ENCODE measurements around the gene G6PC1. TPM values are rescaled to one million over a fixed set of nuclear protein-coding genes. Genes with fewer than 3 reads are reported as not detected.

Gene G6PC1
- total and polyA plus RNA-seq, 2 of the 13 experiments (the other 11 are each of a cell fraction or from before 2014, with no cell fraction given) = 1.7 to 37.9 TPM

DNA sequence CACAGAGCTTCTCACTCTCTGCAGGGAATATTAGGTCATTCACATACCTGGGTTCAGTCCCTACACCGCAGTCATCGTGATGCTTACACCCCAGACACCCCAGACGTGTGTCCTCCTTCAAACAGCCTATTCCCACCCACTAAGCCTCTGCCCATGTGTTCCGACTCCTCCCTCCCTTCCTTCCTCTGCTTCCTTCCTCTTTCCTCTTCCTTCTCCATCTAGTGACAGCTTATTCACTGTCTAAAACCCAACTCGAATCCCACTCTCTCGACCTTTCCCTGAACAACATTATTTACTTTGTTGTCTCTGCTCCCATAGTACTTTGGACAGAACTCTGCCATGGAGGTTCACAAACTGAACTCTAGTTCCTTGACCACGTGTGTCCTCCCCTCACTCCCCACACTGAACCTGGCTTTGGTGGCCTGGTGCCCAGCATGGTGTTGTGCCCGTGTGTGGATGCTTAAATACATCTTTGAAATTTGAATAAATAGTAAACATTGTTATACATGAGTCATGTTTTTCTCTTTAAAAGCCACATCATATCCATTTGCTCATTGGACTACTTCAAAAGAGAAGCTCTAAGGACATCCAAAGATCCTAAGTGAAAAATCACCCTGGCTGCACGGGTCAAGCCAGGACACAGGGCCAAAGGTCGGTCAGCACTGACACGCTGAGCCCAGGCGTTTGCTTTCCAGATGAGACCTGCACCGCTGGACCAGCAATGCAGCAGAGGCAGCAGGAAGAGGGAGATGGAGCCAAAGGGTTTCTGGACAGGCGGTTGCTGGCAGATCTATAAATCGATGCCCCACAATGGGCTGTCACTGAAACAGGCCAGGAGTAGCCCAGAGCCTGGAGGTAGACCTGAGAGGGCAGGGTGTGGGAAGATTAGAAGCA is 14.1 kb upstream of the G6PC1 start (continued):
- TF ChIP-seq, protein P1, sequence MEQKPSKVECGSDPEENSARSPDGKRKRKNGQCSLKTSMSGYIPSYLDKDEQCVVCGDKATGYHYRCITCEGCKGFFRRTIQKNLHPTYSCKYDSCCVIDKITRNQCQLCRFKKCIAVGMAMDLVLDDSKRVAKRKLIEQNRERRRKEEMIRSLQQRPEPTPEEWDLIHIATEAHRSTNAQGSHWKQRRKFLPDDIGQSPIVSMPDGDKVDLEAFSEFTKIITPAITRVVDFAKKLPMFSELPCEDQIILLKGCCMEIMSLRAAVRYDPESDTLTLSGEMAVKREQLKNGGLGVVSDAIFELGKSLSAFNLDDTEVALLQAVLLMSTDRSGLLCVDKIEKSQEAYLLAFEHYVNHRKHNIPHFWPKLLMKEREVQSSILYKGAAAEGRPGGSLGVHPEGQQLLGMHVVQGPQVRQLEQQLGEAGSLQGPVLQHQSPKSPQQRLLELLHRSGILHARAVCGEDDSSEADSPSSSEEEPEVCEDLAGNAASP (CRISPR knock-in tag; IDR thresholded peaks at IDR 0.05; ENCODE audit: borderline replicate concordance) = peak; percentile 100
- TF ChIP-seq RFXAP (CRISPR knock-in tag; IDR thresholded peaks at IDR 0.05; ENCODE audit: borderline replicate concordance) = peak; percentile 62; the same call in 1 of the 2 replicates
- peak; percentile 42; the same call in 1 of the 2 replicates for TF ChIP-seq YEATS2 (CRISPR knock-in tag; IDR thresholded peaks at IDR 0.05; ENCODE audit: borderline replicate concordance)
- peak; percentile 30; the same call in 1 of the 2 replicates for TF ChIP-seq RBAK (CRISPR knock-in tag; IDR thresholded peaks at IDR 0.05)
- TF ChIP-seq JUNB (CRISPR knock-in tag; IDR thresholded peaks at IDR 0.05; ENCODE audit: borderline replicate concordance) = no peak; the same call in 1 of the 2 replicates
- TF ChIP-seq ZNF839 (CRISPR knock-in tag; IDR thresholded peaks at IDR 0.05; ENCODE audit: borderline replicate concordance) = no peak; the same call in 1 of the 2 replicates
- no peak for TF ChIP-seq ZNF207 (IDR thresholded peaks at IDR 0.05; ENCODE audit: borderline replicate concordance)
- TF ChIP-seq, protein P2, sequence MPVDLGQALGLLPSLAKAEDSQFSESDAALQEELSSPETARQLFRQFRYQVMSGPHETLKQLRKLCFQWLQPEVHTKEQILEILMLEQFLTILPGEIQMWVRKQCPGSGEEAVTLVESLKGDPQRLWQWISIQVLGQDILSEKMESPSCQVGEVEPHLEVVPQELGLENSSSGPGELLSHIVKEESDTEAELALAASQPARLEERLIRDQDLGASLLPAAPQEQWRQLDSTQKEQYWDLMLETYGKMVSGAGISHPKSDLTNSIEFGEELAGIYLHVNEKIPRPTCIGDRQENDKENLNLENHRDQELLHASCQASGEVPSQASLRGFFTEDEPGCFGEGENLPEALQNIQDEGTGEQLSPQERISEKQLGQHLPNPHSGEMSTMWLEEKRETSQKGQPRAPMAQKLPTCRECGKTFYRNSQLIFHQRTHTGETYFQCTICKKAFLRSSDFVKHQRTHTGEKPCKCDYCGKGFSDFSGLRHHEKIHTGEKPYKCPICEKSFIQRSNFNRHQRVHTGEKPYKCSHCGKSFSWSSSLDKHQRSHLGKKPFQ (CRISPR knock-in tag; IDR thresholded peaks at IDR 0.05; ENCODE audit: insufficient replicate concordance) = peak; percentile 47
- TF ChIP-seq ZNF205 (CRISPR knock-in tag; IDR thresholded peaks at IDR 0.05) = 0 out of 2 replicates have a peak, but pooled peaks have one; percentile 12
- TF ChIP-seq ZNF224 (CRISPR knock-in tag; IDR thresholded peaks at IDR 0.05) = 0 out of 2 replicates have a peak, but pooled peaks have one; percentile 25
- no peak for TF ChIP-seq MED8 (CRISPR knock-in tag; IDR thresholded peaks at IDR 0.05; ENCODE audit: insufficient replicate concordance)
- TF ChIP-seq ZFP90 (CRISPR knock-in tag; IDR thresholded peaks at IDR 0.05; ENCODE audit: borderline replicate concordance) = peak; percentile 72
- TF ChIP-seq SAFB2 (CRISPR knock-in tag; IDR thresholded peaks at IDR 0.05; ENCODE audit: borderline replicate concordance, low read depth) = peak; percentile 89; the same call in 1 of the 2 replicates
- TF ChIP-seq MXD1 (CRISPR knock-in tag; IDR thresholded peaks at IDR 0.05) = no peak
- TF ChIP-seq, protein P3, sequence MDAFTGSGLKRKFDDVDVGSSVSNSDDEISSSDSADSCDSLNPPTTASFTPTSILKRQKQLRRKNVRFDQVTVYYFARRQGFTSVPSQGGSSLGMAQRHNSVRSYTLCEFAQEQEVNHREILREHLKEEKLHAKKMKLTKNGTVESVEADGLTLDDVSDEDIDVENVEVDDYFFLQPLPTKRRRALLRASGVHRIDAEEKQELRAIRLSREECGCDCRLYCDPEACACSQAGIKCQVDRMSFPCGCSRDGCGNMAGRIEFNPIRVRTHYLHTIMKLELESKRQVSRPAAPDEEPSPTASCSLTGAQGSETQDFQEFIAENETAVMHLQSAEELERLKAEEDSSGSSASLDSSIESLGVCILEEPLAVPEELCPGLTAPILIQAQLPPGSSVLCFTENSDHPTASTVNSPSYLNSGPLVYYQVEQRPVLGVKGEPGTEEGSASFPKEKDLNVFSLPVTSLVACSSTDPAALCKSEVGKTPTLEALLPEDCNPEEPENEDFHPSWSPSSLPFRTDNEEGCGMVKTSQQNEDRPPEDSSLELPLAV (CRISPR knock-in tag; conservative IDR thresholded peaks at IDR 0.05; ENCODE audit: low read depth) = no peak
- no peak for TF ChIP-seq KMT2B (CRISPR knock-in tag; IDR thresholded peaks at IDR 0.05)
- TF ChIP-seq RBFOX2 (IDR thresholded peaks at IDR 0.05; ENCODE audit: low read depth, low read length) = no peak
- TF ChIP-seq SRF (IDR thresholded peaks at IDR 0.05; ENCODE audit: low read depth, low read length) = no peak
- no peak for TF ChIP-seq ZNF33A (CRISPR knock-in tag; IDR thresholded peaks at IDR 0.05; ENCODE audit: borderline replicate concordance)
- 0 out of 2 replicates have a peak, but pooled peaks have one; percentile 34 for TF ChIP-seq FOXA1 (IDR thresholded peaks at IDR 0.05)
- TF ChIP-seq FOXA1 (CRISPR knock-in tag; IDR thresholded peaks at IDR 0.05) = peak; percentile 48
- TF ChIP-seq, protein P4, sequence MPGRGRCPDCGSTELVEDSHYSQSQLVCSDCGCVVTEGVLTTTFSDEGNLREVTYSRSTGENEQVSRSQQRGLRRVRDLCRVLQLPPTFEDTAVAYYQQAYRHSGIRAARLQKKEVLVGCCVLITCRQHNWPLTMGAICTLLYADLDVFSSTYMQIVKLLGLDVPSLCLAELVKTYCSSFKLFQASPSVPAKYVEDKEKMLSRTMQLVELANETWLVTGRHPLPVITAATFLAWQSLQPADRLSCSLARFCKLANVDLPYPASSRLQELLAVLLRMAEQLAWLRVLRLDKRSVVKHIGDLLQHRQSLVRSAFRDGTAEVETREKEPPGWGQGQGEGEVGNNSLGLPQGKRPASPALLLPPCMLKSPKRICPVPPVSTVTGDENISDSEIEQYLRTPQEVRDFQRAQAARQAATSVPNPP (CRISPR knock-in tag; IDR thresholded peaks at IDR 0.05) = no peak
- no peak for TF ChIP-seq CBX1 (IDR thresholded peaks at IDR 0.05; ENCODE audit: low read depth)

Data from HepG2 (cell line).